OCI-LY3 (cell line): ENCODE results near the gene NR1D1.
A peak's percentile ranks its signal among the peaks of the same experiment; 100 is the strongest.

Experiments
- H2AFZ ChIP-seq: fragments of 200-600, 300-600 bp; shearing (Covaris generic); 2 replicates; pipeline ENCODE4 v1.6.0; 2014; ENCODE audit warnings: antibody characterized with exemption, low read depth, low read length
- H3K27ac ChIP-seq: fragments of 200-600, 300-600 bp; sonication (generic); 2 replicates; pipeline ENCODE4 v1.5.1; 2014; ENCODE audit warnings: mild to moderate bottlenecking, low read length, moderate library complexity, mixed read lengths
- H3K27me3 ChIP-seq: fragments of 200-600, 300-600 bp; sonication (generic); 2 replicates; pipeline ENCODE4 v1.6.1; 2014; ENCODE audit warnings: low read depth, low read length, mixed read lengths
- H3K36me3 ChIP-seq: fragments of 200-600, 300-600 bp; sonication (generic); replicated peaks from 2 replicates; pipeline ENCODE3; 2014; ENCODE audit warnings: low read depth, low read length, mixed read lengths
- H3K4me1 ChIP-seq: fragments of 300-600, 200-600 bp; sonication (generic); 2 replicates; pipeline ENCODE4 v1.6.1; 2014; ENCODE audit warnings: low read length, mixed read lengths
- H3K4me2 ChIP-seq: fragments of 200-600, 300-600 bp; sonication (generic); 2 replicates; pipeline ENCODE4 v1.6.1; 2014; ENCODE audit warnings: low read length, mixed read lengths
- H3K4me3 ChIP-seq: fragments of 300-600, 200-600 bp; sonication (generic); 2 replicates; pipeline ENCODE4 v1.5.1; 2014; ENCODE audit warnings: antibody characterized with exemption, mild to moderate bottlenecking, low read length, moderate library complexity
- H3K79me2 ChIP-seq: fragments of 300-600, 200-600 bp; shearing (Covaris generic); 2 replicates; pipeline ENCODE4 v1.6.1; 2014; ENCODE audit warnings: mild to moderate bottlenecking, low read length, mixed read lengths
- H3K9ac ChIP-seq: fragments of 300-600, 200-600 bp; shearing (Covaris generic); 2 replicates; pipeline ENCODE4 v1.6.0; 2014; ENCODE audit warnings: mild to moderate bottlenecking, low read length, moderate library complexity
- H3K9me3 ChIP-seq: fragments of 200-600, 300-600 bp; shearing (Covaris generic); 2 replicates; pipeline ENCODE4 v1.6.1; 2014; ENCODE audit warnings: low read length, mixed read lengths; ENCODE audit not compliant: insufficient read depth
- H4K20me1 ChIP-seq: fragments of 200-600, 300-600 bp; sonication (generic); 2 replicates; pipeline ENCODE4 v1.6.1; 2016; ENCODE audit warnings: low read length, mixed read lengths; ENCODE audit not compliant: insufficient read depth
- CTCF ChIP-seq: fragments of 200-600, 300-600 bp; sonication (generic); IDR thresholded peaks from 2 replicates; pipeline ENCODE4 v1.5.1; 2014; ENCODE audit warnings: antibody characterized with exemption, low read length, low read depth
- EZH2phosphoT487 ChIP-seq: fragments of 200-600 bp; shearing (Covaris generic); IDR thresholded peaks from 2 replicates; pipeline ENCODE4 v1.6.1; 2018; ENCODE audit warnings: antibody characterized with exemption, mixed run types, low read depth

The NR1D1 gene

GRCh38 chr17:40091691-40092397, 8.5 kb downstream of the NR1D1 start:
- H2AFZ ChIP-seq: no peak overlapping the region
- peaks cover 5% of the 10 kb centered on the region for H3K79me2 ChIP-seq
- peak overlapping the region; percentile 67 for H3K4me2 ChIP-seq
- peak overlapping the region; percentile 39; the same call in 1 of the 2 replicates for H3K4me3 ChIP-seq
- H3K9ac ChIP-seq: peak overlapping the region; percentile 52; the same call in 1 of the 2 replicates
- TF ChIP-seq CTCF (no peak), EZH2phosphoT487 (no peak)
- peak overlapping the region; percentile 37 for H3K27ac ChIP-seq
- H3K27me3 ChIP-seq: no peaks in the 10 kb centered on the region
- no peaks in the 10 kb centered on the region for H4K20me1 ChIP-seq
- H3K9me3 ChIP-seq: no peaks in the 10 kb centered on the region
- peaks cover 55% of the 10 kb centered on the region for H3K4me1 ChIP-seq
- peaks cover 27% of the 10 kb centered on the region for H3K36me3 ChIP-seq

- no peaks in the 10 kb centered on the region for H3K79me2 ChIP-seq
- H3K36me3 ChIP-seq: peaks cover 28% of the 10 kb centered on the region
- H2AFZ ChIP-seq: no peak overlapping the region
- H4K20me1 ChIP-seq: no peaks in the 10 kb centered on the region
- no peak overlapping the region for H3K4me2 ChIP-seq
- H3K27ac ChIP-seq: no peak overlapping the region
- no peaks in the 10 kb centered on the region for H3K27me3 ChIP-seq
- no peak for TF ChIP-seq CTCF
- H3K9ac ChIP-seq: no peak overlapping the region
- peaks cover 51% of the 10 kb centered on the region for H3K4me1 ChIP-seq
- H3K9me3 ChIP-seq: no peaks in the 10 kb centered on the region
- no peak overlapping the region for H3K4me3 ChIP-seq
Observed at GRCh38 chr17:40090237-40091119, 9.9 kb downstream of the NR1D1 start.

GRCh38 chr17:40089077-40089895, 11.1 kb downstream of the NR1D1 start:
- no peak for TF ChIP-seq CTCF
- TF ChIP-seq EZH2phosphoT487: no peak
- peaks cover 39% of the 10 kb centered on the region for H3K4me1 ChIP-seq
- H3K27me3 ChIP-seq: no peaks in the 10 kb centered on the region
- H3K4me2 ChIP-seq: no peak overlapping the region
- H4K20me1 ChIP-seq: no peaks in the 10 kb centered on the region
- no peaks in the 10 kb centered on the region for H3K79me2 ChIP-seq
- H2AFZ ChIP-seq: no peak overlapping the region
- no peaks in the 10 kb centered on the region for H3K9me3 ChIP-seq
- H3K27ac ChIP-seq: no peak overlapping the region
- H3K4me3 ChIP-seq: no peak overlapping the region
- peaks cover 20% of the 10 kb centered on the region for H3K36me3 ChIP-seq
- H3K9ac ChIP-seq: no peak overlapping the region
